Nephron progenitor cell (in vitro differentiated cells): ENCODE data around the gene ARHGAP26.

Experiments
- DNase-seq: peaks from one replicate; pipeline ENCODE4 v3.0.0; 2021
- H3K27ac Mint-ChIP-seq: 2 replicates; pipeline ENCODE4 v1.8.0; 2021; ENCODE audit warnings: mild to moderate bottlenecking, moderate library complexity, mixed read lengths
- H3K27me3 Mint-ChIP-seq: 2 replicates; pipeline ENCODE4 v1.8.0; 2021; ENCODE audit warnings: mild to moderate bottlenecking, low read depth, mixed read lengths; ENCODE audit not compliant: poor library complexity
- H3K36me3 Mint-ChIP-seq: 2 replicates; pipeline ENCODE4 v1.8.0; 2021; ENCODE audit warnings: low read depth, mixed read lengths
- H3K4me1 Mint-ChIP-seq: 2 replicates; pipeline ENCODE4 v1.8.0; 2021; ENCODE audit warnings: mixed read lengths
- H3K4me3 Mint-ChIP-seq: 2 replicates; pipeline ENCODE4 v1.8.0; 2021; ENCODE audit warnings: mild to moderate bottlenecking, moderate library complexity, mixed read lengths
- H3K9me3 Mint-ChIP-seq: 2 replicates; pipeline ENCODE4 v1.8.0; 2021; ENCODE audit warnings: mild to moderate bottlenecking, moderate library complexity, mixed read lengths
- CTCF ChIP-seq: fragments of 200-600 bp; sonication (generic); IDR thresholded peaks from 2 replicates; pipeline ENCODE4 v1.5.0; 2021; ENCODE audit warnings: antibody characterized with exemption

The ARHGAP26 gene

GRCh38 chr5:143168921-143169810, 399.0 kb downstream of the ARHGAP26 start:
- Mint-ChIP-seq H3K4me1 (no peaks in the 10 kb centered on the region), H3K4me3 (no peak overlapping the region), H3K36me3 (no peaks in the 10 kb centered on the region), H3K27me3 (peaks cover 3% of the 10 kb centered on the region), H3K27ac (no peak overlapping the region), H3K9me3 (no peaks in the 10 kb centered on the region)
- TF ChIP-seq CTCF = no peak
- no peak for DNase-seq

- no peak for TF ChIP-seq CTCF
- no peak for DNase-seq
- no peak overlapping the region for H3K27ac Mint-ChIP-seq
- no peaks in the 10 kb centered on the region for H3K9me3 Mint-ChIP-seq
- H3K36me3 Mint-ChIP-seq = no peaks in the 10 kb centered on the region
- H3K4me3 Mint-ChIP-seq = no peak overlapping the region
- peaks cover 3% of the 10 kb centered on the region for H3K27me3 Mint-ChIP-seq
- no peaks in the 10 kb centered on the region for H3K4me1 Mint-ChIP-seq
Observed at GRCh38 chr5:143170104-143170503, 399.9 kb downstream of the ARHGAP26 start.

GRCh38 chr5:143170977-143171376, 400.8 kb downstream of the ARHGAP26 start:
- peaks cover 3% of the 10 kb centered on the region for H3K27me3 Mint-ChIP-seq
- no peaks in the 10 kb centered on the region for H3K9me3 Mint-ChIP-seq
- no peaks in the 10 kb centered on the region for H3K4me1 Mint-ChIP-seq
- no peaks in the 10 kb centered on the region for H3K36me3 Mint-ChIP-seq
- DNase-seq = no peak
- no peak overlapping the region for H3K27ac Mint-ChIP-seq
- no peak for TF ChIP-seq CTCF
- H3K4me3 Mint-ChIP-seq = no peak overlapping the region

- TF ChIP-seq CTCF = no peak
Observed at GRCh38 chr5:143172739-143173138, 402.6 kb downstream of the ARHGAP26 start.

GRCh38 chr5:143173139-143173889, 403.1 kb downstream of the ARHGAP26 start:
- Mint-ChIP-seq H3K27me3 (peaks cover 3% of the 10 kb centered on the region), H3K27ac (no peak overlapping the region), H3K4me1 (no peaks in the 10 kb centered on the region), H3K9me3 (no peaks in the 10 kb centered on the region), H3K4me3 (no peak overlapping the region), H3K36me3 (no peaks in the 10 kb centered on the region)
- no peak for TF ChIP-seq CTCF
- DNase-seq = no peak

More at GRCh38 chr5:143172739-143173138, 402.6 kb downstream of the ARHGAP26 start:
- DNase-seq = no peak
- no peak overlapping the region for H3K27ac Mint-ChIP-seq
- H3K36me3 Mint-ChIP-seq = no peaks in the 10 kb centered on the region
- H3K4me3 Mint-ChIP-seq = no peak overlapping the region
- peaks cover 3% of the 10 kb centered on the region for H3K27me3 Mint-ChIP-seq
- H3K9me3 Mint-ChIP-seq = no peaks in the 10 kb centered on the region
- no peaks in the 10 kb centered on the region for H3K4me1 Mint-ChIP-seq
